GM18502 (cell line): ENCODE results near the gene NISCH.

Source experiments
- ATAC-seq: cut with Tn5 transposase; IDR thresholded peaks from one replicate; pipeline ENCODE4 v1.9.1; 2021; ENCODE audit warnings: mild to moderate bottlenecking; ENCODE audit not compliant: unreplicated experiment, poor library complexity

The NISCH gene

DNA sequence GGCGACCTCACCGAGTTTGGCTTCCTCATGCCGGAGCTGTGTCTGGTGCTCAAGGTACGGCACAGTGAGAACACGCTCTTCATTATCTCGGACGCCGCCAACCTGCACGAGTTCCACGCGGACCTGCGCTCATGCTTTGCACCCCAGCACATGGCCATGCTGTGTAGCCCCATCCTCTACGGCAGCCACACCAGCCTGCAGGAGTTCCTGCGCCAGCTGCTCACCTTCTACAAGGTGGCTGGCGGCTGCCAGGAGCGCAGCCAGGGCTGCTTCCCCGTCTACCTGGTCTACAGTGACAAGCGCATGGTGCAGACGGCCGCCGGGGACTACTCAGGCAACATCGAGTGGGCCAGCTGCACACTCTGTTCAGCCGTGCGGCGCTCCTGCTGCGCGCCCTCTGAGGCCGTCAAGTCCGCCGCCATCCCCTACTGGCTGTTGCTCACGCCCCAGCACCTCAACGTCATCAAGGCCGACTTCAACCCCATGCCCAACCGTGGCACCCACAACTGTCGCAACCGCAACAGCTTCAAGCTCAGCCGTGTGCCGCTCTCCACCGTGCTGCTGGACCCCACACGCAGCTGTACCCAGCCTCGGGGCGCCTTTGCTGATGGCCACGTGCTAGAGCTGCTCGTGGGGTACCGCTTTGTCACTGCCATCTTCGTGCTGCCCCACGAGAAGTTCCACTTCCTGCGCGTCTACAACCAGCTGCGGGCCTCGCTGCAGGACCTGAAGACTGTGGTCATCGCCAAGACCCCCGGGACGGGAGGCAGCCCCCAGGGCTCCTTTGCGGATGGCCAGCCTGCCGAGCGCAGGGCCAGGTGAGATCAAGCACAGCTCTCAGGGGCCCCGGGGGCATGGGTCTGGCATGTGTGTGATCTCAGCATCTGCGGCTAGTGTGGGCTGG lies 32.6 kb downstream of the NISCH start:
- ATAC-seq, result no peak

DNA sequence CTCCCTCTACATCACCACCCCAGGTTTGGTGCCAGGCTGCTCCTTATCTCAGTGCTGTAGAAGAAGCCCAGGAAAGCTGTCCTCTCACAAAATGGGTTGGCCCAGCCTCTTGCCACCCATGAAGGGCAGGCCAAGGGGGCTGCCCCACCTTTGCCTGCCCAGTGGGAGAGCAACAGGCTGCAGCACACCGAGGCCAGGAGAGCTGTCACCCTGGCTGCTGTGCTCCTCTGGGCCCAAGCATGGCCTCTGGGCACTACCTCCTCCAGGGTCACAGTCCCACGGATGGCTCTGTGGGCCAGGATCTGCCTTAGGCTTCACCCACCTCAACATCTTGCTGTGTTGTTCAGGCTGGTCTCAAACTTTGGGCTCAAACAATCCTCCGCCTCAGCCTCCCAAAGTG lies 33.3 kb downstream of the NISCH start:
- no peak for ATAC-seq

- ATAC-seq, result no peak
These were observed 34.0 kb downstream of the NISCH start for GRCh38 chr3:52489453-52489852.

- ATAC-seq, result no peak
These were observed 34.9 kb downstream of the NISCH start for GRCh38 chr3:52490035-52490938.

DNA sequence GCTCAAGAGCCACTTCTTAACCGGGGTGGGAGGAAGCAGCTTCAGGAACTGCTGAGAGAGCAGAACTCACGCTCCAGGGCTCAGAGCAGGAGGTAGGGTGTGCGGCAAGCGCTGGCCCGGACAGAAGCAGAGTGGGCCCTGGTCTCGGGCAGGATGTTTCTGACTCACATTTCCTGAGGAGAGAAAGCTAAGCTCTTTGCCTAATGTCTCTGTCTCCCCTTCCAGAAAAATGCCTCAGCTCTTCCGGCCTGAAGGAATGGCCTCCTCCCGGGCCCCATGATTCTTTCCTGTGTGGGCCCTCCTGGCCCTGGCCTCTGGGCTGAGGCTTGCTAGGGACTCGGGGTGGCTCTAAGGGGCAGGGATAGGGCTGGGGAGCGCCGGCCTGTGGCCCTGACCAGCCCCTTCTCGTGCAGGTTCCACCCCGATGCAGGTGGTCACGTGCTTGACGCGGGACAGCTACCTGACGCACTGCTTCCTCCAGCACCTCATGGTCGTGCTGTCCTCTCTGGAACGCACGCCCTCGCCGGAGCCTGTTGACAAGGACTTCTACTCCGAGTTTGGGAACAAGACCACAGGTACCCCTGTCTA lies 35.6 kb downstream of the NISCH start:
- no peak for ATAC-seq

DNA sequence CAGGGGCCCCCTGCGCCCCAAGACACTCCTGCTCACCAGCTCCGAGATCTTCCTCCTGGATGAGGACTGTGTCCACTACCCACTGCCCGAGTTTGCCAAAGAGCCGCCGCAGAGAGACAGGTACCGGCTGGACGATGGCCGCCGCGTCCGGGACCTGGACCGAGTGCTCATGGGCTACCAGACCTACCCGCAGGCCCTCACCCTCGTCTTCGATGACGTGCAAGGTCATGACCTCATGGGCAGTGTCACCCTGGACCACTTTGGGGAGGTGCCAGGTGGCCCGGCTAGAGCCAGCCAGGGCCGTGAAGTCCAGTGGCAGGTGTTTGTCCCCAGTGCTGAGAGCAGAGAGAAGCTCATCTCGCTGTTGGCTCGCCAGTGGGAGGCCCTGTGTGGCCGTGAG lies 36.7 kb downstream of the NISCH start:
- ATAC-seq, result no peak

- no peak for ATAC-seq
These were observed 38.0 kb downstream of the NISCH start for GRCh38 chr3:52493232-52494017.

GRCh38 chr3:52494445-52494844 lies 39.0 kb downstream of the NISCH start:
- ATAC-seq, result no peak

DNA sequence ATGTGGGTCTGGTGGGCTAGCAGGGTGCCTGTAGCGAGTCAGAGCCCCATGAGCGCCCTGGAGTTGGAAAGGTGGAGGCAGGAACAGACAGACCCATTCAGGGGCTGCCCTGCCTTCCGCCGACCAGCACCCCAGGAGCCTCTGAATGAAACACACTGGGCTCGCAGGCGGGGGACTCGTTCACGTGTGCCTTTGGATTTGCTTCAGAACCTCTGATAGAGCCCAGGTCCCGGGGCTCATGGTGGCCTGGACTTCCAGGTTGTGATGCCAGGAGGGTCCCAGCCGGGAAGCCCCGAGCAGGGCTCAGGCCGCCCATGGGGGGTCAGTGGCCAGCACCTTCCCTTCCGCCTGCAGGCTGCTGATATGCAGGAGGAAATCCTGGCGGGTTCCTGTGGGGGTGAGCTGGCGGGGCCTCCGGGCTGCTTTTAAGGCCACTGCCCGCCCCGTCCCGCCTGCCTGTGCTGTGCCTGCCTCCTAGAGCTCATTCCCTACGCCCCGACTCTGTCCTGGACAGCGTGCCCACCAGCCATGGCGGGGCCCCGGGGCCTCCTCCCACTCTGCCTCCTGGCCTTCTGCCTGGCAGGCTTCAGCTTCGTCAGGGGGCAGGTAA lies 39.6 kb downstream of the NISCH start, which contains the start of gene STAB1:
TSS of gene STAB1 (plus strand) at position 453 of the 610 bp plus-strand sequence. CDS start at position 529, 76 bp downstream.
- ATAC-seq, result no peak

DNA sequence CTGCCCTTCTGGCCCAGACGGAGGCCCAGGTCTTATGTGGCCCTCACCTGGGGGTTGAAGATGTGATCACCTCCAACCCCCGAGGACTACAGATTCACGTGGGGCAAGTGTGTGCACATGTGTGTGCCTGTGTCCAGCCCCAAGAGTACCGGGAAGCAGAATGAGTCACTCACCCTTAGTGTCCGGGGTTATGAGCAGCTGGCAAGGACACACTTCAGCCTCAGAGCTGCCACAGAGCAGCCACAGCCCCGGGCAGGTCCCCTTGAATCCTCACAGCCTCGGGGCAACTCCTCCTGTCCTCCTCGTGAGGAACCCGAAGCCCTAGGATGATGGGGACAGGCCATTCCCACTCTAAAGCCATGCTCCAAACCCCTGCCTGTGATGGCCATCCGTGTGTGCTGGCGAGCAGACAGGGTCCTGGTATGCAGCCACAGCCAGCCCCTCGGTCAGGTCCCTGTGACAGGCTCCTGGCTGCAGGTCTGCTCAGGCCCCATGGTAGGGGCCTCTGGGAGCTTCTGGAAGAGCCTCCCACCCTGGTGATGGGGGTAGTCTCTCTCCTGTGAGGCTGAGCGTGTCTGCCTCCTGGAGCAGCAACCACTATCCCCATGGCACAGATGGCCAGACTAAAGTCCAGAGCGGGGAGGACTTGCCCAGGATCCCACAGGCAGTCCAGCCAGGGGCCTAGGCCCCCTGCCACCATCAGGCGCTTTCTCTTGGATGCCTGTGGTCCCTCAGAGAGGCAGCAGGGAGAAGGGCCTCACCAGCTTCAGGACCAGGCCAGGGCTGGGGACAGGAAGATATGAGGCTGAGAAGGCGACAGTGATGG lies 40.6 kb downstream of the NISCH start:
- ATAC-seq, result no peak

GRCh38 chr3:52498137-52499054 lies 43.0 kb downstream of the NISCH start:
- ATAC-seq, result no peak

GRCh38 chr3:52501046-52501445 lies 45.6 kb downstream of the NISCH start:
- ATAC-seq, result no peak

DNA sequence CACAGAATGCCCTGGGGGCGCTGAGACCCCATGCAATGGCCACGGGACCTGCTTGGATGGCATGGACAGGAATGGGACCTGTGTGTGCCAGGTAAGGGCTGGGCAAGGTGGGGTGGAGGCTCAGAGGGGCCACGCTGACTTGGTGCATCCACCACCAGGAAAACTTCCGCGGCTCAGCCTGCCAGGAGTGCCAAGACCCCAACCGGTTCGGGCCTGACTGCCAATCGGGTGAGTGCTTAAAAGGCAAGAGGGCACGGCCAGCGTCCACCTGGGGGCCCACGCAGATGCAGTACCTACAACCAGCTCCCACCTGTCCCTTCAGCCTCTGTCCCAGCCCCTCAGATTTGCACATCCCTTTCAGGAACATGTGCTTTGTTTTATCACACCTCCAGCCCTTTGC lies 46.6 kb downstream of the NISCH start:
- ATAC-seq, result no peak

GRCh38 chr3:52502808-52503350 lies 47.5 kb downstream of the NISCH start:
- ATAC-seq, result no peak

- ATAC-seq, result no peak
These were observed 48.5 kb downstream of the NISCH start for GRCh38 chr3:52503788-52504424.

GRCh38 chr3:52504977-52505376 lies 49.6 kb downstream of the NISCH start:
- no peak for ATAC-seq
